GM19043 (cell line): ENCODE data around the gene GNAZ.
A peak's percentile ranks its signal among the peaks of the same experiment; 100 is the strongest.
"Not testable (repeated sequence)": the region's sequence is repeated elsewhere in the genome, so short reads cannot be mapped to it uniquely, and the experiment has no call there.

Experiments
- ATAC-seq: cut with Tn5 transposase; IDR thresholded peaks from one replicate; pipeline ENCODE4 v1.9.1; 2021; ENCODE audit warnings: low read depth; ENCODE audit not compliant: unreplicated experiment

Gene GNAZ

DNA sequence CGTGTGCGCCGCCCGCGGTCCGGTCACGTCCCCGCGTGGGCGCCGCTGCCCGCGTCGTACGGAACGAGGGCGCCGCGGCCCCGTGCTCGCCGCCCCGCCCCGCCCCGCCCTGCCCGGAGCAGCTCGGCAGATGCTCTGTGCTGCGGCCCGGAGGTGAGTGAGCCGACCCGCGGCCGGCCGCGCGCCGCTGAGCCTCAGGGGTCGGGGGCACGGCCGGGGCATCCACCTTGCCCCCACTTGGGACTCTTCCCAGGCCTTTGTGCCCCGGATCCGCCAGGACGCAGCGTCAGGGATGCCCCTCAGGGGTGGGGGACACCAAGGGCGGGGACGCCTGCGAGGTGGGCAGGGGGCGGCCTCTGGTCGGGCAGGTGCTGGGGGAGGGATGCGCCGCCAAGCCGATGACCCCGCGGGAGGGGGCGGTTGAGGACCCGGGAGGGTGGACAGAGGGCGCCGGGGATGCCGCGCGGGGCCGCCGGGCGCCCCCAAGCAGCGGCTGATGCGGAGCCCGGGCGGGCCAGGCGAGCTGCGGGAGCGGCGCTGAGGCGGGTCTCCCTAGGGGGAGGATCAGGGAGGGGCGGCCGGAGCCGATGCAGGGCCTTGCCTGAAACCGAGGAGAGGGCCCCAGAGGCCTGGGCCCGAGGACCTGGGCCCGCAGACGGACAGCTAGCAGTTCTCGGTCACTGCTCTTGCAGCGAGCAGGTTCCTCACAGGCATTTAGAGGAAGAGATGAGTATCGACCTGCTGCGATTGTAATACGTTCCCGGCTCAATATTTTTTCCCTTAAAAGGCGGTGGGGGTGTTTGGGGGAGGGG is at the start of gene GNAZ:
Gene GNAZ, plus strand, starts transcription at position 102 of the 812 bp plus-strand sequence. CDS start 25,177 bp downstream, outside the sequence.
- ATAC-seq, result peak; percentile 24

DNA sequence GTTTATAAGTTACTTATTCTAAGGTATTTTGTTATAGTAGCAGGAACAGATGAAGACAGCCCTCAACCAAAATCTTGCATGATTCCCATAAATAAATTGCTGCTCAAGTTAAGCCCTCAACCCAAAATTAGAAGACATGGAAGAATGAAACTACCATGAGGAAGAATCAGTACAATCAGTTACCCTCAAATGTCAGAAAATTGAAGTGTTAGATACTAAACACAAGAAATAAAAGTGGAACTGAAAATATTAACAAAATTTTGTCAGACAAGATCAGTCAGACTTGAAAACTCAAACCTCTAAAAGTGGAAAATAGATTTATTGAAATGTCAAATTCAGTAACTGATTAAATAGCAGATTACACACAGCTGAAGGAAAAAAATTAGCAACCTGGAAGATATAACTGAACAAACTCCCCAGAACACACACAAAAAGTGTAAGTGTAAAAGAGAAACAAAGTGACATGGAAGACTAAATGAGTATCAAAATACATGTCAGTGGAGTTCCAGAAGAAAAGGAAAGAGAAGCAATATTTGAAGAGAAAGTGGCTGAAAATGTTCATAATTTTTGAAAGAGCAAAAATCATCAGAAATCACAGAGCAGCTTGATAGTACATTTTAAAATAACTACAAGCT is 49.5 kb upstream of the GNAZ start:
- ATAC-seq, result no peak

DNA sequence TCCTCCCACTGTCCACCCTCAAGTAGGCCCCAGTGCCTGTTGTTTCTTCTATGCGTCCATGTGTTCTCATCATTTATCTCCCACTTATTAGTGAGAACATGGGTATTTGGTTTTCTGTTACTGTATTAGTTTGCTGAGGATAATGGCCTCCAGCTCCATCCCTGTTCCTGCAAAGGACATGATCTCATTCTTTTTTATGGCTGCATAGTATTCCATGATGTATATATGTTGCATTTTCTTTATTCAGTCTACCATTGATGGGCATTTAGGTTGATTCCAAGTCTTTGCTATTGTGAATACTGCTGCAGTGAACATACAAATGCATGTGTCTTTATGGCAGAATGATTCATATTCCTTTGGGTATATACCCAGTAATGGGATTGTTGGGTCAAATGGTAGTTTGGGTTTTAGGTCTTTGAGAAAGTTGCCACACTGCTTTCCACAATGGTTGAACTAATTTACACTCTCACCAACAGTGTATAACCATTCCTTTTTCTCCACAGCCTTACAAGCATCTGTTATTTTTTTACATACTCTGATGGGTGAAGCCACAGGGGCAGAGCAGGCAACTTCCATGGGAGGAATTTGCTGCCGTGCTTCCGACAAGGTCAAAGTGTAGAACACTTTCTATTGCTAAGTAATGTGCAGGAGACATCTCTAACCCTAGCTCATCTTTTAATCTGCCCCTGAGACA is 48.5 kb upstream of the GNAZ start:
- ATAC-seq, result not testable (repeated sequence)

DNA sequence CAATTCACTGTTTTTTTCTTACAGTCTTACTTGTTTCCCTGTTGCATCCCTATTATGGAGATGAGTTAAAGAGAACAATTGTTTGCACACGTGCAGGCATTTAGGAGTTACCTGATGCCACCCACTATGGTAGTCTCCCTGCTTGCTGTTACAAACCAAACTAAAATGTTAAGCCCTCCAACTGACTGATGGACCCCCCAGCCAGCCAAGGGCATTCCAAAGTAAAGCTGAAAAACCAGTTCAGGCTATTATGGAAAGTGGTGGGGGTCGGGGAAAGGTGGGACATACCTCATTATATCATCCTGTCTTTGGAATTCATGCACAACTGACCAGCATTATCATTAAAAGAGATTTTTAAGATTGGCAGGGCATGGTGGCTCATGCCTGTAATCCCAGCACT is 47.0 kb upstream of the GNAZ start:
- ATAC-seq, result no peak

DNA sequence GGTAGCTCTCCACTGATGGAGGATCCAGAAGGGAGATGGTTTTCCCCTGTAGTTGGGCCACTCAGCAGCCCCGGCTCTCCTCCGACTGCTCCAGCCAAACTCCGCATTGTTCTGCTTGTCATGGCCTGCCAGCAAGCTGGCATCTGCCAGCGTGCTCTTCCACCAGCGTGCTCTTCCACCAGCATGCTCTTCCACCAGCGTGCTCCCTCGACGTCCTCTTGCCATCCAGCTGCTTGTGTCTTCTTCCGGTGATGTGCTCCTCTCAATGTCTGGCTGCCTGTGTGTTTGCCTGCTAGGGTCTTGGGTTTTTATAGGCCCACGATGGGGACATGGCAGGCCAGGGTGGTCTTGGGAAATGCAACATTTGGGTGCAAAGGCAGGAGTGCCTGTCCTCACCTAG is 43.5 kb upstream of the GNAZ start:
- ATAC-seq, result no peak

DNA sequence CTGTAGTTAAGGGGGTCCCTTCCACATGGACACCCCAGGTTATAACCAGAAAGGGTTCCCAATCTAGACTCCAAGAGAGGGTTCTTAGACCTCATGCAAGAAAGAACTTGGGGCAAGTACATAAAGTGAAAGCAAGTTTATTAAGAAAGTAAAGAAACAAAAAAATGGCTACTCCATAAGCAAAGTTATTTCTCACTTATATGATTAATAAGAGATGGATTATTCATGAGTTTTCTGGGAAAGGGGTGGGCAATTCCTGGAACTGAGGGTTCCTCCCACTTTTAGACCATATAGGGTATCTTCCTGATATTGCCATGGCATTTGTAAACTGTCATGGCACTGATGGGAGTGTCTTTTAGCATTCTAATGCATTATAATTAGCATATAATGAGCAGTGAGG is 42.5 kb upstream of the GNAZ start:
- ATAC-seq, result not testable (repeated sequence)

DNA sequence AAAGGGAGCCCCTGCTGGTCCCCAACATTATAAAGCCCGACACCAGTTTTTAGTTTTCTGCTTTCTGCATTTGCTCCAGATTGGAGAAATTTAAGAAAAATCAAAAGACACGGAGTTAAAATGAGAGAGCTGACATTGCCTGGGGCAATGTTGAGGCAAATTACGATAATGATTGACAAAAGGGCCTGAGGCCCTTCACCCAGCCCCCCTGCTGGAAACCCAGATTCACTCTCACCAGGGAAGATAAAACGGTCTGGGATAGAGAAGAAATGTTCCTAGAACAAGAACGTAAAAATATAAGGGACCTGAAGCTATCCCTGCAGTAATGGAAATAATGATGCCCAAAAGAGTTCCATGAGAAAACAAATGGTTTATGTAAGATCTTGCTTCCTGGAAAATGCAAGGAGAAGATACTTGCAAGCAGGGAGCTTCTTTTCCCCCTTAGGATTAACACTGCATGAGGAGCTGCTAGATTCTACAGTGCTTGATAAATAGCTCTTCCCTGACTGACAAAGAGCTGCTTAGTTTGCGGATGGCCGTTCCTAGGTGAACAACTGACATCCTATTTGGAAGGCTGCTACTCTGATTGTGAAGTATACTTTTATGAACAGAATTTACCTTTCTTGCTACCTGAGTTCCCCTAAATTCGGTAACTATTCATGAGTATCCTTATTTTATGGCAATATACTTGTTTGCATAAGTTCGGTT is 40.6 kb upstream of the GNAZ start:
- no peak for ATAC-seq

DNA sequence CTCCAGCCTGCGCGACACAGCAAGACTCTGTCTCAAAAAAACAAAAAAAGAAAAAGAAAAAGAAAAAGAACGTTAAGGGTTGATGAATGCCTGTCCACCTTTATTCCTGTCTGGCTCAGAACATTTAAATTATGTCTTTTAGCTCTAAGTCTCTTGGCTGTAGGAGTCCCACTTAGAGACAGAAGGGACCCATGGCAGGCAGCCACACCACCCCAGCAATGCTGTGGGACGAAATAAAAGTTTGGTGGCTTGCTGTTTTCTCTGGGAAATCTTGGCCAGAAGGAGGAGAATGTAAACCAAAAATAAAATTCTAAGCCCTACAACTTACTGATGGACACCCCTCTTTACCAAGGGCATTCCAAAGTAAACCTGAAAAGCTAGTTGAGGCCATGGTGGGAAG is 38.9 kb upstream of the GNAZ start:
- no peak for ATAC-seq

DNA sequence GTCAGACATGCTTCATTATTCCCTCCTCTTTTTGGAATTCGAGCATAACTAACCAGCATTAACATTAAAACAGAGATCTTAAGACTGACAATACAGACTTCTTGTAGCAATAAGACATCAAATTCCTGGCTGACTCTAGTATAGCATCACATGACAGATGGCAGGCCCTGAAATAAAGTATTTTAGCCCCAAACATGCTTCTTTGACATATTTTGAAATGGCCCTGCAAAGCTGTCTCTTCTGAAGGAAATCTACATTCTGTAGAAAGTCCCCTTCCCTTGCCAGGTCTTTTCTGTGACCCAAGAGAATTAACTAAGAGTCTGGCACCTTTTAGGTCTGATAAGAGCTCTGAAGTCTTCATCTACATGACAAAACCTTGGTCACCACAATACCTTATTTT is 38.5 kb upstream of the GNAZ start:
- ATAC-seq, result no peak

DNA sequence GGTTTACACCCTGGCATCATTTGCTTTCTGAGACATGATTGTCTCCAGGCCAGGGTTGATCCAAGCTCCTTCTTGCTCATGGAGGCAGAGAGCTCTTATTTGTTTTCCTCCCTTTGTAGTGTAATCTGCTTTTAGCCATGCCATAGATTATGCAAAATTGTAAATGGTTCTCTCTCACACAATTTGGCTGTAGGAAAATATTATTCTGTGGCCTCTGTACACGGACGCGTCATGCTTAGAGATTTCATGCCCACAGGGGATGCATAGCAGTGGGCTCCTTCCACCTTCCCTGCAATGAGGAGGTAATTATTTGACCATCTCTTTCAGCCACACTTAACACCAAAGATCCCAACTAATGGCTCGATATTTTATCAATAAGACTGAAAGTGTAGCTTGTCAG is 37.7 kb upstream of the GNAZ start:
- no peak for ATAC-seq

DNA sequence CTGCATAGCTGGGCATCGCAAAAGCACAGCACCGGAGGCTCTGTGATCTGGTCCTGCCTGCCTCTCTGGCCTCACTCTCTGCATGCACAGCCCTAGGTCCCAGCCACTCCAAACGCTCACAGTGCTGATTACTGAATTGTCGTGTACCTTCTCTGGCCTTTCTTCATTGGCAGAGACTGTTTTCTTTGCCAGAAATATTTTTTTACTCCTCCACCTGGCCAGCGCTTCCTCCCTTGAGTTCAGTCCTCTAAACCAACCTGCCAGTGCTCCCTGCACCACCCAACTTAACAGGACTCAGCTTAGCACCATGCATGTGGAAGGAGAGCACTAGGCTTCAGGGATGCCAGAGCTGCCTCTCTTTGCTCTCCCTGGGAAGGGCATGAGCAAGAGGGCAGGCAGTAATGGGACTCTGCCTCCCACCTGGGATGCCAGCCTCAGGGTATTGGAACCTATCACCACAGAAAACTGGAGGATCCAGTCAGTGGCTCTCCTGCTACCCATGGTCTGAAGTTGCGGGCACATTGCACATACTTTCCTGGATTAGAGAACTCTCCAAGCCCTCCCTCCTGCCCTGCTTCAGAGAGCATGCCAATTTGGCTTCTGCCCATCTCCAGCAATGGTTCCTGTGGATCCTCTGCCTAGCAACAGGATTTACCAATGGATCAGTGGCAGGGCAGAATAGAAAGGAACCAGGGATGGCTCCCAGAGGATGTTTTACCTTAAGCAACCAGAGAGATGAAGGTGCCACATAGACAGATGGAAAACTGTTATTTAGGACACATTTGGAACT is 37.0 kb upstream of the GNAZ start:
- ATAC-seq, result no peak

DNA sequence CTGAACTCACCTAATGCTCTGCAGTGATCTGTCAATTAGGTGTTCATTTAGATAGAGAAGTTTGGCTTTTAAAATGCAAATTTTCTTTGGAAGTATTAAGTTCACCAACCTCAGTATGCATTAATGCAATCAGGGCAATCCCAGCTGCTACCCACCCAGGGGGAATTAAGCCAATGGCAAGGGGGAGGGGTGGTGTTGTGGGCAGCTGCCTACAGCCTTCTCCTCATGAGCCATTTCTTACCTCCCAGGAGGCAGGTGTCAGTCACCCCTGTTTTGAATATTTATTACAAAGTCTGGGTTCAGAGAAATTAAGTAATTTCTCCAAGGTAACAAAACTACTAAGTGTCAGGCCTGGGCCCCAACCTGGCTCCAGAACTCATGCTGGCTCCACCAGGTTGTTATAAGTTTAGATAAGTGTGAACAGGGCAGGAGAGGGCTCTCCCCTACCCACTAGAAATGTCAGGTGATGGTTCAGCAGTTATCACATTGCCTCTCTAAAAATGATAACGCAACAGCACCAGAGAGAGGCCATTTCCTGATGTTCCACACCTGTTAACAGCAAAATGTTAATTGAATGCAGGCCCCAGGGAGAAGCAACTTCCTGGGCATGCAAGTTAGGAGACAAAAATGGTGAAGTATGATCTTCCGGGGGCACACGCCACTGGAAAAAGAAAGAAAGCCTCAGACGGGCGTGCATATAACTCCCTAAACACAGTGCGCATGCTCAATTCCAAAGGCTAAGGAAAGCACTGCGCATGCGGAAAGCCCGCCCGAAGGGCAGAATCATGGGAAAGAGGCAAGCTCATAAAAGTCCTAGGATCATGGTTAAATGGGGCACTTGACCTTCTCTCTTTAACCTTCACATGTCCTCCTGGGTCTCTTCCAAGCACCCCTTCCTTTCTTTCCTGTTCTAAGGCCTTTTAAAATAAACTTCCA is 35.4 kb upstream of the GNAZ start:
- no peak for ATAC-seq

DNA sequence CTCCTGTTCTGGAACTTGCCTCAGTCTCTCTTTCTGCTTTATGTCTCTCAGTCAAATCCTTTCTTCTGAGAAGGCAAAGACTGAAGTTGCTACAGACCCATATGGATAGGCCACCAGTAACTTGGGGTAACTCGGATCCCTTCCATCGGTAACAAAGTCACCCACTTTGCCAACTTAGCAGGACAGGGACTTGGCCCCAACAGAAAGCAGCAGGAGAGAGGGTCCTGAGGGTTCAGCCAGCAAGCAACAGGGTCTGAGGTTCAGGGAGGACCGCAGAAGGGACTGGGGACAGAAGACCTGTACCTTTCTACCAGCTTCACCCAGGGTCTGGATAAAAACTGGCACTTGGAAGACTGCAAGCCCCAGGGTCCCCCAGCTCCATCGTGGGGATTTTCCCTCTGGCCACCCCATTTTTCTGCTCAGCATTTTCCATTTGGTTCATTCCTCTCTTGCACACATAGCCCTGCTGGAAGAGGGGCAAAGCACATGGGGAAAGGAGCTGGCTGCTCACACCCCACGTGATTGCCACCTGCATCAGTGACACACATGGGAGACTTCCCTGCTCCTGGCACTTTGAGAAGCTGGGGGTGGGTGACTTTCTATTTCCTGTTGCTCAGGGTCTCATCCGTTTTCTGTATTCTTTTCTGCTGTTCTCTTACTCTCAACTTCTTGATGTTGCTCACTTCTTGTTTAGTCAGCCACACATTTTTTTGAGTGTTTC is 34.6 kb upstream of the GNAZ start:
- ATAC-seq, result no peak

DNA sequence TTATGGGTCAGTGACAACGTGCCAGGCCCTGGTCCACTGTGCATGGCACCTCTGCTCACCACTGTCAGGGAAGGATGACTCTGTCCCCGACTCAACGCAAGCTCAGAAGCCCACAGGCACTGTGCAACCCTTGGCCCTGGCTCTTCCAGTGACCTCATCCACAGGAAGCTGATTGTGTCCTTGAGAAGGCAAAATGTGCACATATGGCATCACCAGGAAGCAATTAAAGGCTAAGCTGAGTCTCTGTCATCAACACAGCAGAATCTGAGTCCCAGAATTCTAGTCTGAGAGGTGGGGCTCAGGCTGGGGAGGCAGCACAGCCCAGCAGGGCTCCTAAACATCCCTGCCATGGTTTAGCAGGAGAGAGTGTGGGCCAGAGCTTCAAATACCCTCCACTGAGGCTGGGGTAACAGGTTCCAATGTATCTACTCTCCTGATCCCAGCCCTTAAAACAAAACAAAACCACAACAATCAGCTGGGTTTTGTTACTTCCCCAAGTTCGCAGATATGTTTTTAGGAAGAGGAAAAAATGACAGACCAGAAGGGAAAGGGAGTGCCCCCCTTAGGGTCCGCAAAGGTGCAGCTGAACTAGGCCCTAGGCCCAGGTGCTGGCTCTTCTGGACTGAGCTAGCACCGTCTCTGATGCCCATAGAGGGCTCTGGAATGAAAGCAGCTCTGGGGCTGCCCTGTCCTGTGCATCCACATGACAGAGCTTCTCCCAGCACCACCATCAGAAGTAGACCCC is 33.5 kb upstream of the GNAZ start:
- ATAC-seq, result no peak

DNA sequence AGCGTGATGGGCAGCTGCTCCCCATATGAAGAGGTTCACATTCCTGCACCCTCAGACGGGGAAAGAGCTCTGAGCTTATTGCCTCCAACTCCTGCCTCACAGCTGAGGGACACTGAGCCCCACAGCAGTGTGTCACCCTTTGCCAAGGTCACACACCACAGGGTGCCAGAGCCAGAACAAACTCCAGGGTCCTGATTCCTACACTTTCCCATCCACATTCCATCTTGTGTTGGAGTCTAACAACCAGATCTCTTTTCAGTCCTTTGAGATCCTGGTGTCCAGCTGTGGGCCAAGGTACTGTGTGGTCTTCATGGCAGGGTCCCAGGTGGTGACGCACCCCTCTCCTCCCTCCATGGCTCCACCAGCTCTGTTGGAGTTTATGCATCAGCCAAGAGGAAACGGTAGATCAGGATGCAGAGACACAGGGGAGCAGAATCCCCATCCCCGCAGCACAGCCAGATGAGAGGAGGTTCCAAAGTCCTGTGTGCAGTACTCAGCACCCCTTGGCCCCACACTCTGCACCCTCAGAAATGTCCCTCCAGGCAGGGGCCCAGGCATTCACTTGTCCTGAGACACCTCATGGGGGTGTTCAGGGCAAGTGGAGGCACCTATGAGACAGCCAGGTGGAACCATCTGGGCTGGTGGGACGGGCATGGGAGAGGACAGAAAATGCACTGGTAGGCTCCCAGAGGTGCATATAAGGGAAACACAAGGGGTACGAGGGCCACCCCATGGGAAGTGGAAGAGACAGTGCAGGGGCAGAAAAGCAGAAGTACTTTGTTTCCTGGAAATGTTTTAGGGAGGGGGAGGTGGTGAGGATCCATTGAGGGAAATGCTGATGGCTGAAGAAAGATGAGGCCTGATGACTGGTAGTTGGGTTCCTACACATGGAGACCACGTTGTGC is 32.6 kb upstream of the GNAZ start:
- ATAC-seq, result no peak

DNA sequence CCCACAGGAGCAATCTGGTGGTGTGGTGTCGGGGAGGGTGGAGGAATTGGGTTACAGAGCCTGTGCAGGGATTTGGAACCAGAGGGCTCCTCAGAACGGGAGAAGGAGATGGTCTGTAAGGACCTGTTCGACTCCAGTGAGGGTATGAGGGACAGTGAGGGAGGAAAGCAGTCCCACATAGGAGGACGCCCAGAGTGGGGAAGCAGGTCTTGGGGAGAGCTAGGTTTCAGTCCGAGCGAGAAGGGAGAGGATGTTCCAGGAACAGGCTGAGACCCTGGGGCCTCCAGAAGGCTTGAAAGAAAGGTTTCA is 32.0 kb upstream of the GNAZ start:
- ATAC-seq, result no peak

DNA sequence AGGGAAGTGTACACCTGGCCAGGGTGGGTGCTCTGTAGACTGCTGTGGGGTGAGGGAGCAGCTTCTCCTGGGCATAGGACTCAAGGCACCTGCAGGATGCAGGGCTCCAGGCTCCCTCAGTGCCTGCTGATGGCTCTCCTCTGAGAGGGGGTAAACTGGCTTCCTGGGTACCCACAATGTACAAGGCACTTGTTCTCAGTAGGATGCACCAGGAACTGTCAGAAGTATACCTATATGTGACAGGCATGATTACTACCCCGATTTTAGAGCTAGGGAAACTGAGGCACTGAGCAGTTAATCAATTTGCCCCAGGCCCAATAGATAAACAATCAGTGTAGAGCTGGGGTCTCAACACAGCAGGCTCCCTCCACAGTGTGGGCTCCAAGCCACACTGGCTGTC is 31.4 kb upstream of the GNAZ start:
- ATAC-seq, result no peak
